ENCODE results near the gene IRF5.

GRCh38 chr7:128916643-128916915 is 21.1 kb upstream of the IRF5 start:
- TF ChIP-seq POLR2A (IDR thresholded peaks at IDR 0.05) (no peak), CTCF (IDR thresholded peaks at IDR 0.05) (no peak)
